IMR-90 (cell line): ENCODE results near the gene EML6. TPM values are rescaled to one million over a fixed set of nuclear protein-coding genes. Genes with fewer than 3 reads are reported as not detected.
A peak's percentile ranks its signal among the peaks of the same experiment; 100 is the strongest.

Experiments used
- ATAC-seq: fragments of 200-7000 bp; cut with Tn5 transposase; 2 replicates; pipeline ENCODE4 v1.9.1; 2020; ENCODE audit warnings: low read depth, mild to moderate bottlenecking, moderate library complexity
- BruUV-seq: library from RNA; stranded (reverse); fragments of 400-500 nt; replicated peaks from 2 replicates; lab custom pipeline; 2021; lab: Mats Ljungman, UMichigan
- CTCF ChIA-PET: fragments of 300-600 bp; formaldehyde crosslinking; extraction: SDS; loops from one replicate; lab custom pipeline; 2021; ENCODE audit warnings: antibody characterized with exemption; lab: Yijun Ruan, JAX
- POLR2A ChIA-PET: fragments of 300-600 bp; sonication (Branson Sonifier 250); formaldehyde crosslinking; loops from one replicate; lab custom pipeline; 2022; ENCODE audit warnings: antibody characterized with exemption; ENCODE audit not compliant: unreplicated experiment; lab: Charles Lee
- DNase-seq: peaks from one replicate; pipeline ENCODE4 v3.0.0; 2013
- H2AFZ ChIP-seq: replicated peaks from 2 replicates; pipeline ENCODE3; 2013; ENCODE audit warnings: low read length, mild to moderate bottlenecking; ENCODE audit not compliant: poor library complexity
- H2AK5ac ChIP-seq: 2 replicates; pipeline ENCODE4 v1.6.1; 2013; ENCODE audit warnings: low read depth, low read length, inconsistent platforms
- H2AK9ac ChIP-seq: replicated peaks from 2 replicates; pipeline ENCODE3; 2013; ENCODE audit warnings: mild to moderate bottlenecking, low read depth, low read length, moderate library complexity; ENCODE audit not compliant: poor library complexity
- H2BK120ac ChIP-seq: 2 replicates; pipeline ENCODE4 v1.6.1; 2013; ENCODE audit warnings: low read depth, low read length, inconsistent platforms
- H2BK15ac ChIP-seq: 3 replicates; pipeline ENCODE4 v1.6.1; 2013; ENCODE audit warnings: low read depth, low read length, inconsistent platforms
- H2BK20ac ChIP-seq: 2 replicates; pipeline ENCODE4 v1.6.1; 2013; ENCODE audit warnings: low read depth, mild to moderate bottlenecking, inconsistent platforms, low read length, moderate library complexity
- H2BK5ac ChIP-seq: 2 replicates; pipeline ENCODE4 v1.6.1; 2013; ENCODE audit warnings: mild to moderate bottlenecking, low read depth, low read length, inconsistent platforms; ENCODE audit not compliant: poor library complexity, severe bottlenecking
- H3K14ac ChIP-seq: replicated peaks from 2 replicates; pipeline ENCODE4 v1.6.1; 2013; ENCODE audit warnings: low read depth, low read length, inconsistent platforms
- H3K18ac ChIP-seq: 2 replicates; pipeline ENCODE4 v1.6.1; 2013; ENCODE audit warnings: low read depth, low read length, control low read depth
- H3K23ac ChIP-seq: 2 replicates; pipeline ENCODE4 v1.6.1; 2013; ENCODE audit warnings: low read depth, low read length, inconsistent platforms
- H3K27ac ChIP-seq: 2 replicates; pipeline ENCODE4 v1.5.1; 2013; ENCODE audit warnings: mild to moderate bottlenecking, control low read depth, low read length; ENCODE audit not compliant: insufficient read depth
- H3K27me3 ChIP-seq: 2 replicates; pipeline ENCODE4 v1.6.1; 2013; ENCODE audit warnings: low read length; ENCODE audit not compliant: control insufficient read depth, insufficient read depth
- H3K36me3 ChIP-seq: 2 replicates; pipeline ENCODE4 v1.6.1; 2013; ENCODE audit warnings: low read length, mixed read lengths; ENCODE audit not compliant: control insufficient read depth, insufficient read depth
- H3K4ac ChIP-seq: 2 replicates; pipeline ENCODE4 v1.6.1; 2013; ENCODE audit warnings: low read depth, low read length, inconsistent platforms
- H3K4me1 ChIP-seq: 2 replicates; pipeline ENCODE4 v1.6.1; 2013; ENCODE audit warnings: low read length, mixed read lengths; ENCODE audit not compliant: control insufficient read depth, insufficient read depth
- H3K4me2 ChIP-seq: 2 replicates; pipeline ENCODE4 v1.6.1; 2013; ENCODE audit warnings: low read depth, mild to moderate bottlenecking, control low read depth, low read length, moderate library complexity
- H3K4me3 ChIP-seq: 2 replicates; pipeline ENCODE4 v1.5.1; 2013; ENCODE audit warnings: low read depth, mild to moderate bottlenecking, control low read depth, low read length, moderate library complexity; ENCODE audit not compliant: insufficient read depth
- H3K56ac ChIP-seq: 2 replicates; pipeline ENCODE4 v1.6.1; 2013; ENCODE audit warnings: low read length, inconsistent platforms; ENCODE audit not compliant: insufficient read depth; ENCODE audit errors: extremely low read depth
- H3K79me1 ChIP-seq, 2 experiments: 2 replicates each; pipeline ENCODE4 v1.6.1; 2013; ENCODE audit warnings: low read length in 2 of 2, inconsistent platforms in 1 of 2, low read depth in 1 of 2
- H3K9ac ChIP-seq: 2 replicates; pipeline ENCODE4 v1.6.1; 2013; ENCODE audit warnings: low read depth, low read length, control low read depth
- H3K9me1 ChIP-seq: 2 replicates; pipeline ENCODE4 v1.6.1; 2013; ENCODE audit warnings: low read length, inconsistent platforms; ENCODE audit not compliant: insufficient read depth
- H3K9me3 ChIP-seq: 2 replicates; pipeline ENCODE4 v1.6.1; 2013; ENCODE audit warnings: low read length; ENCODE audit not compliant: control insufficient read depth, insufficient read depth
- H4K20me1 ChIP-seq: 2 replicates; pipeline ENCODE4 v1.6.1; 2013; ENCODE audit warnings: low read length, inconsistent platforms; ENCODE audit not compliant: insufficient read depth
- H4K5ac ChIP-seq: 2 replicates; pipeline ENCODE4 v1.6.1; 2013; ENCODE audit warnings: mild to moderate bottlenecking, low read depth, low read length, control low read depth
- H4K8ac ChIP-seq, 2 experiments: 2 replicates each; pipeline ENCODE4 v1.6.1; 2013; ENCODE audit warnings: low read depth in 2 of 2, low read length in 2 of 2, control low read depth in 1 of 2, inconsistent platforms in 1 of 2
- H4K91ac ChIP-seq: 2 replicates; pipeline ENCODE4 v1.6.1; 2013; ENCODE audit warnings: low read depth, low read length, inconsistent platforms; ENCODE audit not compliant: insufficient read depth
- MAZ ChIP-seq: IDR thresholded peaks from 2 replicates; pipeline ENCODE4 v1.6.1; 2012; ENCODE audit warnings: low read depth, mild to moderate bottlenecking, low read length, improper control_type of control experiment, moderate library complexity, borderline replicate concordance
- RFX5 ChIP-seq: IDR thresholded peaks from 2 replicates; pipeline ENCODE4 v1.8.0; 2012; ENCODE audit warnings: low read depth, mild to moderate bottlenecking, low read length, moderate library complexity
- WGBS, 2 experiments: methylation state at CpG; one replicate each; pipeline versions ENCODE4 v1.1.5 to v1.1.7; 2013; ENCODE audit warnings: missing lambda C conversion rate in 2 of 2; ENCODE audit not compliant: insufficient read length in 1 of 2; ENCODE audit errors: extremely low coverage in 2 of 2; 5-methylcytosine and 5-hydroxymethylcytosine counted together
- dilution Hi-C: fragments of 300-500 bp; cut with HindIII; formaldehyde crosslinking; loops from one replicate; pipeline ENCODE4 v1.14.3; 2018; ENCODE audit warnings: low sequenced_read_pairs; ENCODE audit not compliant: unreplicated experiment
- in situ Hi-C: fragments of 300-500 bp; cut with MboI; formaldehyde crosslinking; loops from 3 replicates; pipeline ENCODE4 v1.14.3; 2019; ENCODE audit warnings: low sequenced_read_pairs, inconsistent platforms, mixed read lengths
- intact Hi-C: fragments of 100-400 bp; cut with micrococcal nuclease; formaldehyde crosslinking; loops from 2 replicates; pipeline ENCODE4 v1.10.0; 2022
- polyA plus RNA-seq, 3 experiments: library from polyadenylated mRNA; depleted of rRNA; stranded (reverse); fragments of >200 nt; gene quantifications; 2 replicates each; pipeline ENCODE4 v1.2.3, GENCODE V29; 2012; ENCODE audit warnings: low replicate concordance in 1 of 3
- total RNA-seq: library from RNA; depleted of rRNA; stranded (reverse); fragments of >200 nt; gene quantifications from 2 replicates; pipeline ENCODE4 v1.2.3, GENCODE V29; 2012

EML6 gene
- total and polyA plus RNA-seq, 2 of the 4 experiments (the other 2 are of a cell fraction): 0.18 to 0.19 TPM

DNA sequence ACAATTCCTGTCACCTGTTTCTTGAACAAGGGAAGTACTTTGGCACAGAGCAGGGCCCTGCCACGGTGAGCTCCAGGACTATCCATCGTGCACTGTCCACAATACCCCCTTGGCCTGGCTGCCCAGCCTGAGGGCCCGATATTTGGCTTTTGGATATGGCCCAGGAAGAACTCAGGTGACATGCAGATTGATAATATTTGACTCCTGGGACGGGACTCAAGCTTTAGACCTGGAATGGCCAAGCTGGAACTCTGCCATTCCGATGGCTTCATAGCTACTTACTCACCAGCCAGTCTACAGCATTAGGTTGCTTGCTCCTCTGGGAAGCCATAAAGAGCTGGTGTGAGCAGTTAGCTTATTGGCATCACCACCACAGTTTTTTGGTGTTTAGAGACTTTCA is 26.6 kb downstream of the EML6 start:
- H3K27me3 ChIP-seq: peaks cover 16% of the 10 kb centered on the region
- WGBS, 2 experiments: 82% methylated on average over 3 of the region's 5 CpGs; no CpG with 5 or more reads in 1 of the 2 experiments
- no peak overlapping the region for H4K8ac ChIP-seq
- no peak overlapping the region for H4K5ac ChIP-seq
- H2BK120ac ChIP-seq: no peak overlapping the region
- no peak overlapping the region for H4K91ac ChIP-seq
- H4K20me1 ChIP-seq: no peaks in the 10 kb centered on the region
- H3K4ac ChIP-seq: no peak overlapping the region
- H3K9me3 ChIP-seq: no peaks in the 10 kb centered on the region
- peak; percentile 22 for DNase-seq
- no peak overlapping the region for H2AK5ac ChIP-seq
- H3K79me1 ChIP-seq: no peaks in the 10 kb centered on the region
- no peaks in the 10 kb centered on the region for H3K36me3 ChIP-seq
- H2BK15ac ChIP-seq: no peak overlapping the region
- no peaks in the 10 kb centered on the region for H3K9me1 ChIP-seq
- no peak overlapping the region for H3K18ac ChIP-seq
- TF ChIP-seq MAZ (no peak), RFX5 (no peak)
- BruUV-seq: no TSS peak
- H3K56ac ChIP-seq: no peak overlapping the region
- ATAC-seq: peak; percentile 27; the same call in 1 of the 2 replicates
- in situ Hi-C loops: no loop called here
- no peaks in the 10 kb centered on the region for H3K4me1 ChIP-seq
- H2BK20ac ChIP-seq: no peak overlapping the region
- H3K27ac ChIP-seq: no peak overlapping the region
- CTCF ChIA-PET: no interaction called here
- POLR2A ChIA-PET: no interaction called here
- no peak overlapping the region for H2AFZ ChIP-seq
- dilution Hi-C loops: no loop called here
- H3K14ac ChIP-seq: no peak overlapping the region
- no peak overlapping the region for H2AK9ac ChIP-seq
- no peak overlapping the region for H3K23ac ChIP-seq
- H3K9ac ChIP-seq: no peak overlapping the region
- no peak overlapping the region for H3K4me2 ChIP-seq
- no peak overlapping the region for H2BK5ac ChIP-seq
- H3K4me3 ChIP-seq: no peak overlapping the region
- intact Hi-C loops: no loop called here
